Lower leg skin (tissue), 4 donors: ENCODE measurements around the gene ERVW-1. TPM values are rescaled to one million over a fixed set of nuclear protein-coding genes. Genes with fewer than 3 reads are reported as not detected.
"Not testable (repeated sequence)": the region's sequence is repeated elsewhere in the genome, so short reads cannot be mapped to it uniquely, and the experiment has no call there.

Experiments used
- DNase-seq, 2 donors: peaks; one replicate each; pipeline ENCODE4 v3.0.0-alpha.2; 2019; ENCODE audit warnings: low spot score in 2 of 2
- H3K4me3 ChIP-seq: fragments of 200-600 bp; sonication (generic); 2 replicates; pipeline ENCODE4 v1.5.1; 2017; ENCODE audit warnings: mild to moderate bottlenecking, low read depth; ENCODE audit not compliant: poor library complexity, severe bottlenecking
- CTCF ChIP-seq, 3 donors: fragments of 450-650 bp; IDR thresholded peaks; one replicate each; pipeline ENCODE4 v1.5.1; 2016; ENCODE audit warnings: antibody characterized with exemption in 3 of 3, mild to moderate bottlenecking in 3 of 3, moderate library complexity in 2 of 3
- POLR2A ChIP-seq, 2 donors: fragments of 450-650 bp; IDR thresholded peaks; one replicate each; pipeline ENCODE4 v1.6.1; 2016 to 2017; ENCODE audit warnings: antibody characterized with exemption in 2 of 2, mild to moderate bottlenecking in 1 of 2, moderate library complexity in 1 of 2
- WGBS, 2 donors: methylation state at CpG; one replicate each; pipeline ENCODE4 v1.1.5; 2018; 5-methylcytosine and 5-hydroxymethylcytosine counted together
- intact Hi-C: fragments of 100-400 bp; cut with DNase I; formaldehyde crosslinking; loops from one replicate; pipeline ENCODE4 v1.15.0; 2023; ENCODE audit warnings: low total_unique reads
- total RNA-seq, 4 donors: library from RNA; depleted of rRNA; stranded (reverse); fragments of >200 nt; gene quantifications; one replicate each; pipeline ENCODE4 v1.1.0, GENCODE V29; 2016

Gene ERVW-1
- total RNA-seq, 4 donors from 2014 or later, result not detected

GRCh38 chr7:92448205-92448747 lies 29.5 kb downstream of the ERVW-1 start:
- peak overlapping the region; percentile 96 for H3K4me3 ChIP-seq
- TF ChIP-seq POLR2A (IDR thresholded peaks at IDR 0.05), result no peak
- TF ChIP-seq CTCF (IDR thresholded peaks at IDR 0.05), result no peak
- peak; percentile 58 to 85 for DNase-seq
- WGBS, 2 donors, result 0 to 2% methylated on average over 11 of the region's 11 CpGs
- intact Hi-C loops, result no loop called here

- no peak for TF ChIP-seq POLR2A (IDR thresholded peaks at IDR 0.05)
- peak in 1 of 3 donors; percentile 95 for TF ChIP-seq CTCF (IDR thresholded peaks at IDR 0.05)
- peak within 1 kb of the TSS; percentile 96 for H3K4me3 ChIP-seq
- DNase-seq, result peak; percentile 88 to 98
- intact Hi-C loops, result no loop called here
- 0% methylated on average over 28 to 62 of the region's 87 CpGs for WGBS, 2 donors
Observed at GRCh38 chr7:92447345-92448204, 30.2 kb downstream of the ERVW-1 start, which contains the start of gene GATAD1. GATAD1 (plus strand) TSS chr7:92447482; CDS start chr7:92447730, 248 bp downstream.

- peak in 1 of 2 donors; percentile 24 for DNase-seq
- intact Hi-C loops, result no loop called here
- no peak overlapping the region for H3K4me3 ChIP-seq
- TF ChIP-seq CTCF (IDR thresholded peaks at IDR 0.05) (no peak), POLR2A (IDR thresholded peaks at IDR 0.05) (no peak)
- WGBS, 2 donors, result 49 to 54% methylated on average over 21 of the region's 21 CpGs
Observed at GRCh38 chr7:92446869-92447344, 30.8 kb downstream of the ERVW-1 start.

GRCh38 chr7:92442720-92443119 lies 35.0 kb downstream of the ERVW-1 start:
- H3K4me3 ChIP-seq, DNase-seq, intact Hi-C loops: not testable (repeated sequence)
- 70 to 81% methylated on average over 2 of the region's 2 CpGs for WGBS, 2 donors

- WGBS, 2 donors, result 72 to 79% methylated on average over 6 of the region's 6 CpGs
- no peak for TF ChIP-seq POLR2A (IDR thresholded peaks at IDR 0.05)
- TF ChIP-seq CTCF (IDR thresholded peaks at IDR 0.05), result no peak
- no peak overlapping the region for H3K4me3 ChIP-seq
- intact Hi-C loops, result no loop called here
- DNase-seq, result no peak
Observed at GRCh38 chr7:92437956-92438491, 39.7 kb downstream of the ERVW-1 start.
